HG03565 (cell line): ENCODE data around the gene SLC8B1.
"Not testable (repeated sequence)": the region's sequence is repeated elsewhere in the genome, so short reads cannot be mapped to it uniquely, and the experiment has no call there.

ENCODE experiments used
- ATAC-seq: cut with Tn5 transposase; IDR thresholded peaks from one replicate; pipeline ENCODE4 v1.9.1; 2021; ENCODE audit warnings: mild to moderate bottlenecking, moderate library complexity; ENCODE audit not compliant: unreplicated experiment

Gene SLC8B1

GRCh38 chr12:113358381-113359132 lies 23.6 kb upstream of the SLC8B1 start, which contains the start of gene PLBD2:
Gene PLBD2 (plus strand): TSS chr12:113358587. CDS start chr12:113358601, 14 bp downstream.
- peak; percentile 74 for ATAC-seq

GRCh38 chr12:113354192-113354591 lies 19.3 kb upstream of the SLC8B1 start:
- not testable (repeated sequence) for ATAC-seq

DNA sequence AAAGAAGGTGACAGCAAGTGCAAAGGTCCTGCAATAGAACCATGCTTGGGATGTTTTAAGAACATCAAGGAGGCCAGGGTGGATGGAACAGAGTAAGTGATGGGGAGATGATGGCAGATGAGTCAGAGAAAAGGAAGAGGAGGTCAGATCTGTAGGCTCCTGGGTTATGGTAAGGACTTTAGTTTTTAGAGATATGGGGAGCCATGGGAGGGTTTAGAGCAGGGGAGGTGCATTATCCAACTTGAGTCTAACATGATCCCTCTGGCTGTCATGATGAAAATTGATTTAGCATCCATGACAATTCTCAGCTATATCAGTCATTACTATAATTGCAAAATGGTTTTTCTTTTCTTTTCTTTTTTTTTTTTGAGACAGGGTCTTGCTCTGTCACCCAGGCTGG lies 16.2 kb upstream of the SLC8B1 start:
- ATAC-seq: no peak

DNA sequence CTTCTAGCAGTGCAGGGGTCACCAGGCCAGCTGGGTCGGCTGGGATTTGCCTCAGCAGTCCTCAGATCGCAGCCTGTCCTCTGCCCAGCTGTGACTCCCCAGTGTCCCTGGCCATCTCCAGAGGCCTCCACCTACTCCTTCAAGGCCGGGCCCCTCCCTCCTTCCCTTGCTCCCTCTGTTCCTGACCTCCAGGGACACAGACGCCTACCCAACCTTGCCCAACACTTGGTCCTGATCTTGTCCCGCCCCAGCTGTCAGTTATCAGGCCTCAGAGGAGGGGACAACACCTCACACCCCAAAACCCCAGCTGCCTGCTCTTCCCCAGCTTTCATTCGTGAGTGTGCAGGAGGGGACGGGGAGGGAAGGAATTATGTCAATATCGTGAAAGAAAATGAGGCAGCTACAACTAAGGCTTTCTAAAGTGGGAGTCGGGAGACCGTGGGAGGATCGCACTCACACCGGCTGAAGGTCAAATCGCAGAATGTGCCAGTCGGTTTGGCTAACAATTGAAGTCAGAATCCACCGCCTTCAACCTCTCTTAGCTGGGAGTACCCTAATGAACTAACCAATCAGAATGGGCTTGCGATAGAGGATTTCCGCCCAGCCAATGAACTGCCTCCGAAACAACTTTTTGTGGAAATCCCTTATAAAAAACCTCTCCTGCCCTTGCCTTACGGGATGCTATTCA lies 14.1 kb upstream of the SLC8B1 start:
- no peak for ATAC-seq

DNA sequence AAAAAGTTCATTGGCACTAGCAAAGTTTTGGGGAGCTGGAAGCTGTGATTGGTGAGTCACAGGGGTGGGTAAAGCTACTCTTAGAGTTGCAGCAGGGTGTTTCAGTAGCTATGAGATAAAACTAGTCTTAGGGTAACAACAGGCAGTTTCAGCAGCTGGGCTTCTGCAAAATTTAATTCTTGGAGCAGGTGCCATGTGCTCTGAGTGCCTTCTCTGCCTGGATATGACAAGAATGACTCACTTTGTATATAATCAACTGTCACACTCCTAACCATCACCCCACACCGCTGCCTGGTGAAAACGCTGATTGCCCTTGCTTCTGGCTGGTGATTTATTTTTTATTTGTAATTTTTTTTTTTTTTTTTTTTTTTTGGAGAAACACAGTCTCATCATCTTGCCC lies 13.0 kb upstream of the SLC8B1 start:
- no peak for ATAC-seq

- ATAC-seq: no peak
Observed at GRCh38 chr12:113347107-113347506, 12.2 kb upstream of the SLC8B1 start.

DNA sequence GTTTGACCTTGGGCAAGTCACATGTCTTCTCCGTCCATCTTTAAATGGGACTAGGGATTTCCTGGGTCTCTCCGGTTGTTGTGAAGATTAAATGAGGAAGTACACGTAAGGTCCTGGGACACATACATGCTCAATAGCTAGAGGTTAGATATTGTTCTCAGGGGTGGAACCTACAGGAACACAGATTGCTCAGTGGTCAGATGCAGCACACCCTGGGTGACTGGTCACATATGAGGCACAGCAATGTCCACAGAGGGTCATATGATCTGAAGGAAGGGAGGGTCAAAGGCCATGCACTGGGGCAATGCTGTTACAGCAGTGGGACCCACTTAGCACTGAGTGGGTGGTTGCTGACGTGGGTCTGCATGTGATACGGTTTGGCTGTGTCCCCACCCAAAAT lies 11.4 kb upstream of the SLC8B1 start:
- no peak for ATAC-seq

GRCh38 chr12:113345318-113345717 lies 10.4 kb upstream of the SLC8B1 start:
- ATAC-seq: no peak

DNA sequence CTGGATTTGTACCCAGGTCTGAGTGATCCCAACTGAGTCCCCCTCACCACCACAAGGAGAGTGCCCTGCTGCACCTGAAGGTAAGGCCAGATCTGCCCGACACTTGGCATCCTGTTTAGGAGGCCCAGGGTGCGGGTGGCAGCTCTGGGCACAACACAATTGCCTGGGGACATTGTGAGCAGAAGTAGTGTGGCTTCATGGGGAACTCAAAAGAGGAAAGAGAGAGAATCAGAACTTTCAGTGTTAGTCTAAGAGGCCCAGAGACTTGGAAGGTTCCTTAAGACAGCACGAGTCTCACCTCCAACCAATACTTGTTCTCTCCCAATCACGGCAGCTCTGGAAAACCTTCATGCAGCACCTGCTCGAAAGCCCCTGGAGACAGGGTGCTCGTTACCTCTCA lies 6.6 kb upstream of the SLC8B1 start:
- ATAC-seq: no peak

GRCh38 chr12:113340061-113340460 lies 5.2 kb upstream of the SLC8B1 start:
- ATAC-seq: no peak

- ATAC-seq: no peak
Observed at GRCh38 chr12:113339540-113339939, 4.6 kb upstream of the SLC8B1 start.

- no peak for ATAC-seq
Observed at GRCh38 chr12:113333877-113334785, 778 bp downstream of the SLC8B1 start.

DNA sequence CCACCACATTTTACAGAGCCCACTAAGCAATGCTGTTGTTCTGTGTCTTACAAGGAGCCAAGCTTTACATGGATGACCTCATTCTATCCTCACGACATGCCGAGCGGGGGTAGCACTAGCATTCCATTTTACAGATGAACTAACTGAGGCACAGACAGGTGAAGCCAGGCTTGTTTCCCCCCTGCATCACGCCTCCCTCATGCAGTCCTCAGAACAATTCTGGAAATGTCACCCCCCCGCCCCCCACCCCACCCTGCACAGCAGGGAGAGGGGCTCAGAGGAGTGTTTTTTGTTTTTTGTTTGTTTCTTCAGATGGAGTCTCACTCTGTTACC lies 1.5 kb downstream of the SLC8B1 start:
- ATAC-seq: no peak

DNA sequence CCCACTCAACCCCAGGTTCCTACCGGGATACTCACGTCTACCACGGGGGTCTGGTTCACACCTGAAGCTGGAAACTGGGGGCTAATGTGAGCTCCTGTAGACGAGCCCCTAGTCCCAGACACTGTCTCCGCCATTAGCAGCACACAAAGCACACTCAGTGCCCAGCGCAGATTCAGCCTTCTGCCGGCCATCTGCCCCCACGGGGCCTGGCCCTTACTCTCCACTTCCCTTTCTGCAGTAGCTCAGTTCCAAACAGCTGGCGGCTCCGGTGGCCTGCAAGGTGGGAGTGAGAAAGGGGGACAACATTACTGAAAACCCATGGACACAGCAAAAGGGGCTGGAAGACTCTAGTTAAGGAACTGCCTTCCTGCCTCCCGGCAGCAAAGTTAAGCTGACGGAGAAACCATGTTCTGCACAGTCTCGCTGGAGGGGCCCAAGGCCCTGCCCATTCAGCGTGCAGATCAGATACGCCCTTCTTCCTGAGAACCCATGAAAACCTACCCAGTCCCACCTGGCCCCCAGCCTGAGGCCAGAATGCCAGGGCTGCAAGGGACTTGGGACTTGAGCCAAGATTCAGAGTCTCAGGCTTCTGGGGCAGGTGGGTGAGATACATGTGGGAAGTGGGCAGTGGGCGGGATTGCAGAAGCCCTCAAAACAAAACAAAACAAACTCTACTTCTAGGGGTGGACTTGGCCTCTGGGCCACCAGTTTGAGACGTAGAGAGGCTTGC lies 2.1 kb downstream of the SLC8B1 start:
- no peak for ATAC-seq

DNA sequence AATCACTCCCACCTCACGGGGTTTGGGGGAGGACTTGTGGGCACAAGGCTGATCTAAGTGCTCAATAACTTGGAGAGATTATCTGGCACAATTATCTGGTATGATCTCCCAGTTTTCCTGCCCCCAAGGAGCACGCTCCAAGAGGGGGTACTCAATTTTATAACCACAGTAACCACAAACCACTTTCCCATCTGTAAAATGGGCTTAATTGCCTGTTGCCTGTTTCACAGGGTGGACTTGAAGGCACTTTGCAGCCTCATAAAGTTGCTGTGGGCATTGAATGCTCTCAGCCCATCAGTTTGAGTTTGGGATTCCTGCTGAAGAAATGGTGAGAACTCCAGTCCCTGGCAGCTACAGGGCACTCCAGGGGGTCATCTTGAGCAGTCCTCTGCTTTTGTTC lies 4.4 kb downstream of the SLC8B1 start:
- no peak for ATAC-seq

- no peak for ATAC-seq
Observed at GRCh38 chr12:113329791-113330417, 5.0 kb downstream of the SLC8B1 start.

- ATAC-seq: no peak
Observed at GRCh38 chr12:113329022-113329790, 5.7 kb downstream of the SLC8B1 start.

GRCh38 chr12:113328368-113328889 lies 6.5 kb downstream of the SLC8B1 start:
- no peak for ATAC-seq

- no peak for ATAC-seq
Observed at GRCh38 chr12:113326775-113327395, 8.0 kb downstream of the SLC8B1 start.
